GM18517 (cell line): Measurements from ENCODE around the gene SPINDOC.
A peak's percentile ranks its signal among the peaks of the same experiment; 100 is the strongest.
"Not testable (repeated sequence)": the region's sequence is repeated elsewhere in the genome, so short reads cannot be mapped to it uniquely, and the experiment has no call there.

Experiments used
- ATAC-seq: cut with Tn5 transposase; IDR thresholded peaks from one replicate; pipeline ENCODE4 v1.9.1; 2021; ENCODE audit warnings: mild to moderate bottlenecking, moderate library complexity; ENCODE audit not compliant: unreplicated experiment

SPINDOC gene

DNA sequence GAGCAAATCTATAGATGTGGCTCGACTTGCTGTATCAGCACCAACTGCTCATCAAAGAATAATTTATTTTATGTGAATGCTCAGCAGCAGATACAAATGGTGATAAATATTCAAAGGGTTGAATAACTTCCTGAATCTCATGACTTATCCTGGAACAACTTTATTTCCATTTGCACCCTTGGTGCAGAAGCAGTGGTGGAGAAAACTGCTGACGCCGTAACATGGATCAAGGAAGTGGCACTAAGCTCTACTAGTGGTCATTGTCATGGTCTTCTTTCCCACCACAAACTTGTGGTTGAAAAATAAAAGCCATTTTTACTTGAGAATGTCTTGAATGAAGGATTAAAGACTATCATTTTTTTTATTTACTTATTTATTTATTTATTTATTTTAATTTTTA, 40.2 kb downstream of the SPINDOC start:
- ATAC-seq: no peak

DNA sequence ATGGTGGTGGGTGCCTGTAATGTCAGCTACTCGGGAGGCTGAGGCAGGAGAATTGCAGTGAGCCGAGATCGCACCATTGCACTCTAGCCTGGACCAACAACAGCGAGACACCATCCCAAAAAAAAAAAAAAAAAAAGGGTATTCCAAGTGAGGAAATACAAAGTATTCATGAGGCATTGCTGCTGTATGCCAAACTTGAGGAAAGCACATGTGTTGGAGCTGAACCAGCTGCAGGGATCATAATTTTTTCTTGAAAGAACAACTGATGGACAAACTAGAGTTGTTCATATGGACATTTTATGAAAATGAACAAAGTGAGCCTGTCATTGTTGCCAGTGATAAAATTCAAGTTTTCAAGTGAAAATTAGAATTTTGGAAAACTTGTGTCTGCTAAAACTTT, 41.4 kb downstream of the SPINDOC start:
- no peak for ATAC-seq

DNA sequence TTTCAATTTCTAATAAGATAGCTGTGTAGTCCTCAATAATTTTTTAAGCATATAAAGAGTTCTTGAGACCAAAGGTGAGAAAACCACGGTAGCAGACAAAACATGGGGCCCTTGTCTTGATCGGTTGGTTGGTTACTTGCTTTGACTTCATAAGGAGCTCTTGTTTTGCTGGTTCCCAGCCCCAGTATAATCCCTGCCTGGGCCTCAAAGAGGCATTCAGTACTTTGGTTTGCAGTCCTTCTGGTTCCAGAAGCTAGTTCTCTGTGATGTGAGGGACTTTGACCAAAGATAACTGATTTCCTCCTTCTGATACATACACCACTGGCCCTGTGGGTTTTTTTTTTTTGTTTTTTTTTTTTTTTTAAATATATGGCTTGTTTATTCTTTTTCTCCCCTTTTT, 42.7 kb downstream of the SPINDOC start:
- ATAC-seq: no peak

- ATAC-seq: no peak
Observed at GRCh38 chr11:63858628-63859550, 45.6 kb downstream of the SPINDOC start.

DNA sequence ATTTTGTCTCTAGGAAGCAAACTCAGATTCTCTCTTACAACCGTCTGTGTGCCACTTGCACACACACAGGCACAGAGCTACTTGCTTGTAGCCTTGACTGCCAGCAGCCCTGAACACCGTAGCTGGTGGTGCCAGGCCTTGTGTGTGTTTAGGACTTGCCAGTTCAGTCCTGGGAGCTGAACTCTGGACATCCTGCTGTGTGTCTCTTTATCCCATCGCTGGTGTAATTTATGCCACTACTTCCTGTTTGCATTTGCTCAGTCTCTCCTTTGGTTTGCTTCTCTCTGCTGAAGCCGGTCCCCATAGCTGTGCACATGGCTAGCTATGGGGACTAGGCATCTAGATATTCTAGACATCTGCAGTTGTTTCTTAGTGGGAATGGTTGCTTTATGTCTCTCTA, 49.7 kb downstream of the SPINDOC start:
- ATAC-seq: no peak

GRCh38 chr11:63863620-63864019, 50.4 kb downstream of the SPINDOC start:
- ATAC-seq: not testable (repeated sequence)

DNA sequence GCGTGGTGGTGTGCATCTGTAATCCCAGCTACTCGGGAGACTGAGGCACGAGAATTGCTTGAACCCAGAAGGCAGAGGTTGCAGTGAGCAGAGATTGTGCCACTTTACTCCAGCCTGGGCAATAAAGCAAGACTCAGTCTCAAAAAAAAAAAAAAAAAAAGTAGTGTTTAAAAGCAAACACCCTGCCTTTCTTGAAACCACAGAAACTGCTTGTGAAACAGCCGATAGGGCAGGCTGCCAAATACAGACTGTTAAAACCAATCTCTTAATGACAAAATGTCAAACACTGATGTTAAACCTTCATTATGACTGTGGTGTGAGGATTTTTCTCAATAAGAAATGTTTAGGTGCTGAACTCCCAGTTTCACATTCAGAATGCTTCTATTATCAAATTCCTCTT, 53.0 kb downstream of the SPINDOC start:
- peak; percentile 63 for ATAC-seq

DNA sequence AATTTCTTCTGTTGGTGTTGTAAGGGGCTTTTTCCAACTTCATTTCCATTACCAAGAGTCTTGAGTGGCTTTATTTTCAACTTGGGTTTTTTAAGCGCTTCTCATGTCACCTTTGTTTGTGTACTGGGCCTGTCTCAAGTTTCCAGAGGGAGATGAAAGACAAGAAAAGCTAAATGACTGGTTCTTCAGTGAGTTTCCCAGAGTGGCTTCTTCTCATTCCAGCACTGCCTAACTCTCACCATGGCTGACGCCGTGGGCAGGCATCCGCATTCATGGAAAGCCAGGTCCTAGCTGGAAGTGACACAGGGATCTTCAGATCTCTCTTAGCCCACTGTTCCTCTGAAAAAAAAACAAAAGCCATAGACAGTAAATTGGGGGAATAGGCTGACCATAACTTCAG, 54.3 kb downstream of the SPINDOC start:
- no peak for ATAC-seq

DNA sequence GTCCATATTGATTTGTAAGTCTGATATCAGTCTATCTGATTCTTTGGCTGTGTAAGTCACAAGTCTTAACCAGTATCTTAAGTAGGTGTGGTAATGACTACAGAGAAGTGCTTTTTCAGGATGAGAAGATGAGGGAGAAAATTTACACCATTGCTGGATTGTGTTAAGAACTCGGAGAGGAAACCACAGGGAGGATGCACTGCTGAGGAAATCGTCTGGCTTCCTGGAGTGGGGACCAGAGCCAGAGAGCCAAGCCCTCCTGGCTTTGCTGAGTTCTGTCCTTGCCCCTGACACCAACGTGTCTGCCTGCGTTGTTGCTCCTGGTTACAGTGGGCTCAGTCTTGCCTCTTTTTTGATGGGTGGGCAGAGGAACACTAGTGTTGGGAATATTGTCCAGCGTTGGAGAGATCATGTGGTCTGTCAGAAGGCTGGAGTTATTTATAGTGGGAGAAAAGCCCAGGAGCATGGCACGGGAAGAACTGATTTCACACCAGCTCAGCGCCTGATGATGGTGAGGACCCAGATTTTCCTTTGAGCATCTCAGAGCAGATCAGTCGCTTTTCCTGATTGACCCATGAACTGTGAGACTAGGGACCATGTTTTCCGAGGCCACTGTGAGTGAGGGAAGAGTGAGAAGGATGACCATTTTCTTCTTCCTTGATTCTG, 55.3 kb downstream of the SPINDOC start:
- ATAC-seq: no peak

DNA sequence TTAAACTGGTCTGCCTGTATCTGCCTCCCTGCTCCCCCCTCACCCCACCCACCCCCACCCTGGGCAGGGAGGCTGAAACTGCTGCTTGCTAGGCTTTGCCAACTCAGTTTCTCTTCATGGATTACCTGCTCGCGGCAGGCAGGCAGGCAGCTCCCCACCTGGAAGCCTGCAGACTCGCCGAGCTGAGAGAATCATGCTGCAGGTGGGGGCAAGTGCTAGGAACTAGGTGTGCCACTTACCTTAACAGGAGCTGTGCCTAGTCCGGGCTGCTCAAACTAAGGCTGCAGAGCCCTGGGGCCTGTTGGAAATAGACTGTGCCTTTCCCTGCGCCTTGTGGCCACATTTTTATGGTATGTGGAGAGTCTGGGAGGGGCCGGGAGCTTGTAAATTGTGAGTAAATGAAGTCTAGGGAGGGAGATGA, 55.9 kb downstream of the SPINDOC start:
- no peak for ATAC-seq

- no peak for ATAC-seq
Observed at GRCh38 chr11:63869683-63870082, 56.4 kb downstream of the SPINDOC start.

DNA sequence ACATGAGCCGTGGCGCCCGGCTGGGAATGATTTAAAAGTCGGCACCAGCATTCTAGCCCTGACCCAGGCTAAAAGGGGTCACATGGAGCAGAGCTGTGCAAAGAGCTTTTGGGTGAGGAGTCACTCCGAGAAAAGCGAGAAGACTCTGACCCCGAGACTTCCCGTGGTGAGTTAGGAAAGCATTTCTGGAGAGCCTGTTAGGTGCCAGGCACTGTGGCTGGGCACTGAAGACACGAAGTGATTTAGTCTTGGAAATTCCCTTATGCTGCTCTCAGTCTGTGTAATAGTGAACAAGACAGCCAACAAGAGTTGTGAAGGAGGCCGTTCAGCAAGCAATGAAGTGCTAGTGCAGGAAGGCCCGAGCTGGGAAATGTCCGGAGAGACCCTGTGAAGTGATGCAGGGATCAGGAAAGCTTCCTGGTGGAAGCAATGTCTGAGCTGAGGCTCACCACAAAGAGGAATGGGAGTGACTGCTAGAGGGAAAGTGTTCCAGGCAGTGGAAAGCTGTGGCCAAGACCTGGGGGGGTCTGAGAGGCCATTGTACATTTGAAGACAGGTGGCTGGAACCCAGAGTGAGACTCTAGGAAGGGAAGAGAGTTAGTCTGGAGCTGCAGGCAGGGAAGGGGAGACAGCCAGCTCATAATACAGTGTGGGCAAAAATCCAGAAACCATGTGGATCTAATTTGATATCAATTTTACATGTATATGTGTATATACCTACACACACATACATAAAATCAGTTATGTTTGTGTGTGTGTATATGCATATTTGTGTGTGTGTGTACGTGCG, 57.3 kb downstream of the SPINDOC start:
- ATAC-seq: no peak

- peak; percentile 92 for ATAC-seq
Observed at GRCh38 chr11:63871962-63872799, 58.9 kb downstream of the SPINDOC start.

GRCh38 chr11:63872800-63873197, 59.5 kb downstream of the SPINDOC start:
- no peak for ATAC-seq

DNA sequence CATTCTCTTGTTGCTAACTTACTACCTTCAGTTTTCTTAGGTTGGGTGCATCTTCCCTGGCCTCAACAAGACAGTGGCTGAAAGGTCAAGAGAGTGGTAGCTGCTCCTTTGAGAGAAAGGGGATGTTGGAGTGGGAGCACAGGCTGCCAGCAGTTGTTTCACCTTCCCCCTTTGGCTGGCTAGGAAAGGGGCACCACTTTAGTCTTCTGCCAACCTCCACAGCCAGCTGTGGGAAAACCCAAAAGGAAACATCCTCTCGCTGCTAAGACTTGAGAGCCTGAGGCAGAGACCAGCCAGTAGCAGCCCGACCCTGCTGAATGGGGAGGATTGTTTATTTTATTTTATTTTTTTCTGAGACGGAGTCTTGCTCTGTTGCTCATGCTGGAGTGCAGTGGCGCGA, 60.1 kb downstream of the SPINDOC start:
- ATAC-seq: no peak

DNA sequence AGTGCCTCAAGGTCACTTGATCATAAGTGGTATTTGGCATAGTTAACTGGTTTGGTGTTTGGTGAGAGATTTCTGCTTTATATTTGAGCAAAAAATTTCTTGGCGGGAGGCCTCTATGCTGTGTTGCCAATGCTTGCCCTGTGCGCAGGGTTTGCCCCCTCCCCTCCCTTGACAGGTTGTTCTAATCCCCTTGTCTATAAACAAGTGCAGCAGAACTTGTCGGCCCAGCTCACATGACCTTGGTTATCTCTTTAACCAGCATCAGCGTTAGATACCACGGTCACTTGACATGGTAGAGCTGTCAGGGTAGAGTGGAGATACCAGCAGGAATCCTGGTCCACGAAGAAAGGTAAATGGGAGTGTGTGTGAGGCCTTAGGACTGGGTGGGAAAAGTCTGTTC, 61.3 kb downstream of the SPINDOC start:
- ATAC-seq: no peak

- no peak for ATAC-seq
Observed at GRCh38 chr11:63875506-63876065, 62.3 kb downstream of the SPINDOC start.

- no peak for ATAC-seq
Observed at GRCh38 chr11:63876616-63877015, 63.4 kb downstream of the SPINDOC start.
